ENCODE results near the gene LPAR5.

- TF ChIP-seq CTCF (IDR thresholded peaks at IDR 0.05) (no peak), POLR2AphosphoS5 (IDR thresholded peaks at IDR 0.05) (no peak)
These were observed 36.4 kb upstream of the LPAR5 start for GRCh38 chr12:6672143-6672542.

All from transverse colon (tissue), 4 donors.